Activated CD8-positive, alpha-beta memory T cell treated with anti-CD3 and anti-CD28 coated beads, Interleukin-2, amount 50 U/mL, for 1 hour (primary cell): ENCODE data around the gene SCEL.
"Not testable (repeated sequence)": the region's sequence is repeated elsewhere in the genome, so short reads cannot be mapped to it uniquely, and the experiment has no call there.

Source experiments
- DNase-seq: peaks from one replicate; pipeline ENCODE4 v3.0.0-alpha.2; 2020; ENCODE audit errors: extremely low read depth

Gene SCEL

GRCh38 chr13:77662301-77662700, 126.8 kb downstream of the SCEL start:
- not testable (repeated sequence) for DNase-seq

DNA sequence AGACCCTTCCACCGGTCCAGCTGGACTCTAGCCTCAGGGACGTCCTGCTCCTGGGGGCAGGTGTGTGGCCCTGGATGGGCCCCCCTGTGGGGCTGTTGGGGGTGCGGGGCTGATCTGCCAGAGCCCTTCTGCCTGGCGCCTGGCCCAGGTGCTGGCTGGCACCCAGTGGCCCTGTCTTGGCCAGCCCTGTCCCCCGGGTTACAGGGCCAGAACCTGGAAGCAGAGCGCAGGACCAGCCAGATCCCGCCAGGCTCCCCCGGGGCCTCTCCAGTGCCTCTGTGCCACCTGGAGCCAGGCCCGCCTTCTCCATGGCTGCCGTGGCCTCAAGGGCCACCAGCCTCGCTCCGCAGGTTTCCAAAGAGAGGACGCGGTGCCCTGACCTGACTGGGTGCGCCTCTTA, 127.3 kb downstream of the SCEL start:
- not testable (repeated sequence) for DNase-seq

DNA sequence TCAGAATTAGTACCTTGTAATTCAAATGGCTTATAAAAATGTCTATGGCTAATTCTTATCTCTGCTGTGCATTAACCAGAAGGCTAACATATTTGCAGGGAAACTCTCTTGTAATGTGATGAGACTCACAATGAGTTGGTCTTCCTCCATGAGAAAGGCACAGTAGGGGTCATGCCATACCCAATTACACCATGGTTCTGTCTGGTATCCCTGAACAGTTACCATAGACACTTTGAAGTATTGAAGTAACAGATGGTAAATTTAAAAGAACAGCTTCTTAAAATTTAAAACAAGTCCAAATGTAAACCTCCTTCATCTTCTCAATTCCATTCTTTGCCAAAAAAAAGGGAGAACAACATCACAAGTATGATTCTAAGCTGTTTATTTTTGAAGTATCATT, 139.3 kb downstream of the SCEL start:
- no peak for DNase-seq

- DNase-seq, result no peak
Measured at GRCh38 chr13:77678691-77679235, 143.3 kb downstream of the SCEL start.

DNA sequence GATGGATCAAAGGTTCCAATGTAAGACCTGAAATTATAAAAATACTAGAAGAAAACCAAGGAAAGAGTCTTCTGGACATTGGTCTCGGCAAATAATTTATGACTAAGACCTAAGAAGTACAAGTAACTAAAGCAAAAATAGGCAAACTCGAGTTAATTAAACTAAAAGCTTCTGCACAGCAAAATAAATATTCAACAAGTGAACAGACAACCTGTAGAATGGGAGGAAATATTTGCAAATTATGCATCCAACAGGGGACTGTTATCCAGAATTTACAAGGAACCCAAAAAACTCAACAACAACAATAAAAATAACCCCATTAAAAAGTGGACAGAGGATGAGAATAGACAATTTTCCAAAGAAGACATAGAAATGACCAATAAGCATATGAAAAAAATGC, 152.3 kb downstream of the SCEL start:
- DNase-seq, result no peak

GRCh38 chr13:77691871-77692270, 156.4 kb downstream of the SCEL start:
- no peak for DNase-seq

DNA sequence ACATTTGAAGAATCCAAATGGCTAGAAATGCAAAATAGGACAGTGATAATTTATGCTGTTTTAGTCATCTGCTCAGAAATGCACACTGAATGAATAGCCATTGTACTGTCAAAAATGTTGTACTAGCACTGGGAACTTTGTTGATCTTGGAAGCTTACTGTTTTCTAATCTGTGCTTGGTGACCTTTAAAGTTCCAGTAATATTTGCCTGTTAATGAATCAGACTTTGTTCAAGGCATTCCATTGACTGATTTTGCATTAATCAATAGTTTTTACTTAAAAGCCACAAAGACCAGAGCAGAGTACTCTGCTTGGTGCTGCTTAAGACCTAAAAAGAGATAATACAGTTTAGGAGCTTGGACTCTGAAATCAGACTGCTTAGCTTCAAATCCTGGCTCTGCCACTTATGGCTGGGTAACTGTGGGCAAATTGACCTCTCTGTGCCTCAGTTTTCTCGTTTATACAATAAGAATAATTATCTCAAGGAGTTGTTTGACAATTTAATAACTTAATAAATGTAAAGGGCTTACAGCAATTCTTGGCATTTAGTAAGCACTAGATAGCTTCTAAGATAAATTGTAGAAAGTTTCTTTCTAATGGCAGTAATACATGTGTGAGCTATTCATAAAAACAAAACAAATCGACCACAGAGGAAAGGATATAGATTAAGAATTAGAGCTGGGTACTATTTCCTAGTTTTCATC, 157.4 kb downstream of the SCEL start:
- DNase-seq, result no peak

DNA sequence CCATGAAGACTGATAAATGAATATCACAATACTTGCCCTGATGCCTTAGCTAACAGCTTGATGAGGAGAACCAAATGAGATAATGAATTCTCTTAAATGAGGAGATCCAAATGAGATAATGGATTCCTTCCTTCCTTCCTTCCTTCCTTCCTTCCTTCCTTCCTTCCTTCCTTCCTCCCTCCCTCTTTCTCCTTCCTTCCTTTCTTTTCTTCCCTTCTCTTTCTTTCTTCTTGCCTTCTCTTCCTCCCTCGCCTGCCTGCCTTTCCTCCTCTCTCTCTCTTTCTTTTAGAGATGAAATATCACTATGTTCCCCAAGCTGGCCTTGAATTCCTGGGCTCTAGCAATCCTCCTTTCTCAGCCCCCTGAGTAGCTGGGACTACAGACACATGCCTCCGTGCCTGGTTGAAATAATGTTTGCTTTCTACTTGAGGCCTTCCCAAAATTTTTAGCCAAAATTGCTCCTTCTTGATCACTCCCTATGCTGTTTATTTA, 158.0 kb downstream of the SCEL start:
- DNase-seq, result no peak
